Fibroblast of skin of abdomen (primary cell): ENCODE measurements around the gene TMEM18. TPM values are rescaled to one million over a fixed set of nuclear protein-coding genes. Genes with fewer than 3 reads are reported as not detected.
"Not testable (repeated sequence)": the region's sequence is repeated elsewhere in the genome, so short reads cannot be mapped to it uniquely, and the experiment has no call there.

Experiments used
- DNase-seq: peaks from one replicate; pipeline ENCODE4 v3.0.0-alpha.2; 2013
- polyA plus RNA-seq, 2 experiments: library from polyadenylated mRNA; unstranded; fragments of 120-200 nt; gene quantifications; one replicate each; pipeline ENCODE4 v1.2.1, GENCODE V29; 2013; ENCODE audit not compliant: insufficient read length in 2 of 2

TMEM18 gene
- polyA plus RNA-seq (2013, experiment 1 of 2; ENCODE audit: insufficient read length) = 38.9 TPM
- 42.7 TPM for polyA plus RNA-seq (2013, experiment 2 of 2; ENCODE audit: insufficient read length)

- peak; percentile 99 for DNase-seq
These were observed at the start of gene TMEM18 for GRCh38 chr2:677056-677958. TSS of gene TMEM18 (minus strand) at chr2:677406. CDS start at chr2:677345, 61 bp downstream.

DNA sequence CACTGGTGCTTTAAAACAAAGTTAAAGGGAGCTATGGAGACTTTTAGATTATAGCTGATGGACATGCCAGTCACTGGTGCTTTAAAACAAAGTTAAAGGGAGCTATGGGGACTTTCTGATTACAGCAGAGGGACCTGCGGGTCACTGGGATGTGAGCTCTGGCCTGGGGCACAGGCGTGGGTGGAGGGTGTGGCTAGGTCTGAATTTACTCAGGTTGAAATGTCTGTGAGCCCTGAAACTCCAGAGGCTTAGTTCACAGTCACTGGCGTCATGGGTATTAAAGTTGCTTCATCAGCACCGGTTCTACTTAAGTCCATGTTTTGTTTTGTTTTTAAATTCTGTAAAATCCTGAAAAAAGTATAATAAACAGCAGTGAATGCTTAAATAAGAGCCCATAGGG, 49.0 kb upstream of the TMEM18 start:
- no peak for DNase-seq

DNA sequence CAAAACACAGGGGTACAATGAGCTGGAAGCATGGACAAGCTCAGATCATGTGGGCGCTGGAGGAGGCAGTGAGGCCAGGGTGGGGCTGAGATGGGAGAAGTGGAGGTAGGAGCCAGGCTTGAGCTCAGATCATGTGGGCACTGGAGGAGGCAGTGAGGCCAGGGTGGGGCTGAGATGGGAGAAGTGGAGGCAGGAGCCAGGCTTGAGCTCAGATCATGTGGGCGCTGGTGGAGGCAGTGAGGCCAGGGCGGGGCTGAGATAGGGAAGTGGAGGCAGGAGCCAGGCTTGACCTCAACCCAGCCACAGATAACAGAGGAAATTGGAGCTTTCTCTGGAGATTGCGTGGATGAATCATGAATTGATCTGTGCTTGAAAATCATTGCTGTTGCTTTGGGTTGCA, 48.3 kb upstream of the TMEM18 start:
- no peak for DNase-seq

- DNase-seq = no peak
These were observed 46.6 kb upstream of the TMEM18 start for GRCh38 chr2:723761-724160.

GRCh38 chr2:720842-721241, 43.6 kb upstream of the TMEM18 start:
- no peak for DNase-seq

DNA sequence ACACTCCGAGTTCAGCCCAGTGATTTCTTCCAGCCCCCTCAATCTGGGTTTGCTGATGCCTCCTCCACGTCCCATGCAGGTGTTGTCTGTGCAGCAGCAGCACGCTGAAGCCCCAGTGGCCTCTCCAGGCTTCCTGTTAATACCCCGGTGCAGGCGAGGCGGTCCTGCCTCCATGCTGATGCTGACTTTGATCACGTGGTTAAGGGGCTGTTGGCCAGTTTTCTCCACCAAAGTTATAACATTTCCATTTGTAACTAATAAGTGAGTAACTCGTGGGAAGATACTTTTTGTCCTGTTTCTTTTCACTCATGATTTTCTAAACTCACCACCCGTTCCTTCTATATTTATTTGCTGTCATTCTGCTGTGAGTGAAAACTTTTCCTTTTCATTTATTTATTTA, 42.5 kb upstream of the TMEM18 start:
- no peak for DNase-seq

- no peak for DNase-seq
These were observed 42.0 kb upstream of the TMEM18 start for GRCh38 chr2:719191-719590.

DNA sequence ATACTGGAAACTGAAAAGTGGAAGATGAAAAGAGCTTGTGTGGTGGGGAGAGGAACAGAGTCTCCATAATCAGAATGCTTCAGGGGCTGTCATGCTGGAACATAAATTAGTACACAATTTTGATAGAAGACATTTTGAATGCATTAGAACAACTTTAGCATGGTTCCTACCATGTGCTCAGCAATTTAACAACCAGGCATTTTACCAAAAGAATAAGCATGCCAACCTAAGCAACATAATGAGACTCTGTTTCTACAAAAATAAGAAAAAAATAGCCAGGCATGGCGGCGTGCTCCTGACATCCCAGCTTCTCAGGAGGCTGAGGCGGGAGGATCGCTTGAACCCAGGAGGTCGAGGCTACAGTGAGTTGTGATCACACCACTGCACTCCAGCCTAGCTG, 40.5 kb upstream of the TMEM18 start:
- no peak for DNase-seq

DNA sequence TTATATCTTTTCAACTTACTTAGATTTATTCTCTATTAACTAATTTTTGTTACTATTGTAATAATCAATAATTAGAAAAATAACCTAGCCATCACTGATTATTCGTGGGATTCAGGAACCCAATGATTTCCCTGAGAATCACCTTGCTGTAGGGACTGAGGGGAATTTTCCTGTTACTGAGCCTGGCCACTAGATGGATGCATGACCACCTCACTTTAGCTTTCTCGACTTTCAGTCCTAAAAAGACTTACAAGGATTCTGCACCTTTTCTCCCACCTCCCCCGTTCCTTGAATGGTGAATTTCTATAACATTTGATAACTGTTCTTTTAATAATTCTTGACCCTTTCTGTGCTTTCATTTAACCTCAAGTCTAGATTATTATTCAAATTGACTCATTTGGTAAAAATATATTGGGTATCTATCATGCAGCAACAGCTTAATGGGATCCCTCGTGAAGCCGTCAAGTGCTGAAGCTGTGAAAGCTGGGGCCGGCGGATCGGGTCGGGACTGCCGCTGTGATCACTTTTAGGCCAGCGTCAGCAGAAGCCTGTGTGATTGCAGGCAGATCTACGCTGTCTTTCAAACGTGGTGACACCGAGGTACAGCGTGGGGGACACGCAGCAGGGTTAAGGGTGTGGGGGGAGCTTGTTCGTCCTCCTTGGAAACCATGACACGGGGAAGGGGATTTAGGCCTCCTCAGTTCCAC, 38.8 kb upstream of the TMEM18 start:
- DNase-seq = no peak

DNA sequence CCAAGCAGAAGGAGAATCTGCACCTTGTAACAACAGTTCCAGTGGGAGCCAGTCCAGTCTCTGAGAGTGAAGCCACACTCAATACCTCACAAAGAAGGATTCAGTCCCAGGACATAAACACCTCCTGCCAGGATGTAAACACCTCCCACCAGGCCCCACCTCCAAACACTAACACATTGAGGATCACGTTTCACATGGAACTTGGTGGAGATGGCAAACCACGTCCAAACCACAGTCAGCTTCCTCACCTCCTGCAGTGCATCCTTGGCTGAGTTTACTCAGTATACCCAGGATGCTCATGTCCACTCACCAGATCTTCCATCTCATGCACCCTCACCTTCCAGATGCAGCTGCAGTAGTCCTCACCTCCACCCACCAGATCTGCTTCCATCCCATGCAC, 37.8 kb upstream of the TMEM18 start:
- no peak for DNase-seq

DNA sequence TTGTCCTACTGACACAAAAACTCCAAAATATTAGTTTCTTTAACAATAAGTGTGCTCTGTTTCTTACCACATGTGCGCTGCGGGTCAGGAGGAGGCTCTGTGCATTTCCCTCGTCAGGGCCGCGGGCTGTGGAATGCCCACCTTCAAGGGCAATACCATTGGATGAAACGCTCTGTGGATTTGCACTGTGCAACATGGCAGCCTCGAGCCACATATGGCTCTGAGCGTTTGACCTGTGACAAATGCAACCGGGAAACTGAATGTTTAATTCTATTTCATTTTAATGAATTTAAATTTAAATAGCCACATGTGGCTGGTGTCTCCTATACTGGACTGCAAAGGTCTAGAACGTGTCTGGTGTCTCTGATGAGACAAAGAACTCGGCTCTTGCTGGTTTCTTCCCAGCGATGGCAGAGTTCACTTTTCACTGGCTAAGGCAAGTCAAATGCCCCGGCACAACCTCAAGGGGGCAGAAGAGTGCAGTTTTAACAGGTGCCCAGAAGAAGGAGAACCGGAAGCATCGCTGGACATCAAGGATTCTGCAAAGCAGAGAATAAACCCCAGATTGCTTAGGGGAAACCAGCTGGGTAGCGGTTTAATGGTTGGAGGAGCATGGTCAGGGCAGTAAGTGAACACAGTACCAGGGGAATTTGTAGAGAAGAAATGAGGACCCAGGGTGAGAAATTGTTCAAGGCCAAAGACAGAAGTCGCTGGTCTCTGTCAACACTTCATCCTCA, 37.0 kb upstream of the TMEM18 start:
- DNase-seq = peak; percentile 34

DNA sequence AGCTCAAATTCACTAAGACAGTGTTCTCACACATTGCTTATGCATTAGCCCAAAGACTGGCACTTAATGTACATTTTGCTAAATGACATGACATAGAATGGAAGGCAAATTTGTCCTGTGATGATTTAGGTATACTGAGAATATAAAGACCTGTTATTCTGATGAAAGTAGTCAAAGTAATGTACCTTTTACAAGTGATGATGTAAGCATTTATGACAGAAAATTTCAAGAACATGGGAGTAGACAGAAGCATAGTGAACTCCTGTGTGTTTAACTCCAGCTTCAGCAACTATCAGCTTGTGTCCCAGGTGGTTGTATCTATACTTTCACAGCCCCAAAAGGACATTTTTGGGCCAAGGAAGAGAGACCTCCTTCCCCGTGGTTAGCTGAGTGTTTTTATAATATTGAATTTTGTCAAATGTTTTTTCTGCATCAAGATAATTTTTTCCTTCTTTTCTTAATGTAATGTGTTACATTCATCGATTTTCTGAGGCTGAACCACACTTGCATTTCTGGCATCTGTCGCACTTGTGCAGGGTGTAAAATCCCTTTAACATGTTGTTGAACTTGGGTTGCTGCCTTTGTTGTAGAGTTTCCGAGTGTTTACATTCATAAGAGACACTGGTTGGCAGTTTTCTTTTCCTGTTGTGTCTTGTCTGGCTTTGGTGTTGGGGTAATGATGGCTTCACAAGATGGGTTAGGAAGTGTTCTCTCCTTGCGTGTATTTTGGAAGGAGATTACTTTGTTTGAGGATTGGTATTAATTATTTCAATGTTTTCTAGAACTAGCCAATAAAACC, 33.9 kb upstream of the TMEM18 start:
- DNase-seq = no peak

DNA sequence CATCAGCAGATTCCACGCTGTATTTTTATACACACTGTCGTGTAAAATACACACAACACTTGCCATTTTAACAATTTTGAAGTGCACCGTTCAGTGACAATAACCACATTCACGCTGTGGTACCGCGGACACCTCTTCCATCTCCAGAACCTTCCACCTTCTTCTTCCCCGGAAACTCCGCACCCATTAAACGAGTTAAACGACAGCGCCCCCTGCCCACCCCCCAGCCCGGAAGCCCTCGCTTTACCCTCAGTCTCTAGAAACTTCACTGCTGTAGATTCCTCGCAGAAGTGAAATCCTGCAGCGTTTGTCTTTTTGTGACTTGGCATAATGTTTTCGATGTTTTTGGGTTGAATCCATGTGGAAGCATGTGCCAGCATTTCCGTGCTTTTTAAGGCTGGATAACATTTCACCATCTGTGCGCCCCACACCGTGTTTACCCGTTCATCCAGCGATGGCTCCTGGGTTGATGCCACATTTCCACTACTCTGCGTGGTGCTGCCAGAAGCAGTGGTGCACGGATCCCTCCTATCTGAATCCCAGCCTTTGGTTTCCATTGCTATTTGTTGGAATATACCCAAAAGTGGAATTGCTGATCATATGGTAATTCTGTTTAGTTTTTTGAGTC, 32.0 kb upstream of the TMEM18 start:
- DNase-seq = no peak

DNA sequence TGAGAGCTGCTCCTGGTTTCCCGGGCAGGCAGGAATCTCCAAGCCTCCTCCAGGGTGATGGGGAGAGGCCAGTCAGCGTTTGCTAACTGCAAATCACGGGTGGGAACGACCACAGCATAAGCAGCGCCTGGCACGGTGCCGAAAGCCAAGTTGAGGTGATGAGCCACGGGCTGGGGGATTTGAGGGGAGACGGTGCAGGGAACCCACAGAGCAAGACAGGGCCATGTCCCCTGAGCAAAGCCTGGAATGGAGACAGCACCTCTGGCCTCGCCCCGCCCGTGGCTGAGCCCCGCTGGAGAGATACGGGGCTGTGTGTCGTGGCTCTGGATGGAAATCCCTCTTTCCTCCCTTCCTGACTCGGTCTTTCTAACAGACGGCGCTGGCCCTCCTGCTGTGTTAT, 31.5 kb upstream of the TMEM18 start:
- DNase-seq = no peak

- DNase-seq = no peak
These were observed 28.8 kb upstream of the TMEM18 start for GRCh38 chr2:705971-706511.

DNA sequence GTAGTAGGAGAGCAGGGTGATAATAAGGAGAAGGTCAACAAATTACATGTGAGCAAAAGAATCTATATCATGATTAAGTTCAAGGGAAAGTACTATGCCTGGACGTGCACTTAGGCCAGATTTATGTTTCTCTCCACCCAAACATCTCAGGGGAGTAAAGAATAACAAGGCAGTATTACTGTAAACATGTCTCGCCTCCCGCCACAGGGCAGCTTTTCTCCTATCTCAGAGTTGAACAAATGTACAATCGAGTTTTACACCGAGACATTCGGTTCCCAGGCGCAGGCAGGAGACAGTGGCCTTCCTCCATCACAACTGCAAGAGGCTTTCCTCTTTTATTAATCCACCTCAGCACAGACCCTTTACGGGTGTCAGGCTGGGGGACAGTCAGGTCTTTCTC, 25.6 kb upstream of the TMEM18 start:
- DNase-seq = not testable (repeated sequence)

- DNase-seq = no peak
These were observed 19.9 kb upstream of the TMEM18 start for GRCh38 chr2:696999-697627.

GRCh38 chr2:696463-696862, 19.3 kb upstream of the TMEM18 start:
- no peak for DNase-seq

- no peak for DNase-seq
These were observed 17.8 kb upstream of the TMEM18 start for GRCh38 chr2:694906-695510.

DNA sequence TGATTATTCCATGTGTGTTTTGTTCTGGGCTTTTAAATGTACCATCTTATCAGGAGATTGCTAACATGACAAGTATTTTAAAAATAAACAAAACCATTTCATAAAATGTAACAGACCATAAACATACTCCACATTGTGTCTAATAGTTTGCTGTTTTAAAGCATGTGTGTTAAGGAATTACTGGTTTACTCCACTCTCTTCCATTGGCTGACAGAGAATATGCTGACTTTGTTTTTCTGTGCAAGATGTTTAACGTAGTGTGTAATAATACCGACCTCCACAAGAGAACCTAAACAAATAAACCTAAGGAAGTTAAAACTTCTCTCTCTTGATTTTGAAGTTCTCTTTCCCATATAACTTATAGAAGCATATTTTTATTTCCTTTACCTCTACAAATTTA, 17.0 kb upstream of the TMEM18 start:
- DNase-seq = no peak

- DNase-seq = no peak
These were observed 16.4 kb upstream of the TMEM18 start for GRCh38 chr2:693606-694005.
